Stimulated activated naive CD4-positive, alpha-beta T cell (primary cell): Measurements from ENCODE around the gene DNAJC1.
"Not testable (repeated sequence)": the region's sequence is repeated elsewhere in the genome, so short reads cannot be mapped to it uniquely, and the experiment has no call there.

Source experiments
- DNase-seq, 6 experiments: peaks; one replicate each; lab custom pipeline; 2025; lab: John Stamatoyannopoulos, UW

DNAJC1 gene

GRCh38 chr10:21825345-21825744, 178.2 kb downstream of the DNAJC1 start:
- no peak for DNase-seq

- no peak for DNase-seq
Measured at GRCh38 chr10:21824409-21824808, 179.1 kb downstream of the DNAJC1 start.

GRCh38 chr10:21823617-21824016, 179.9 kb downstream of the DNAJC1 start:
- no peak for DNase-seq

GRCh38 chr10:21822273-21822672, 181.3 kb downstream of the DNAJC1 start:
- DNase-seq: not testable (repeated sequence)

- DNase-seq: no peak
Measured at GRCh38 chr10:21820952-21821351, 182.6 kb downstream of the DNAJC1 start.

- not testable (repeated sequence) for DNase-seq
Measured at GRCh38 chr10:21818416-21818815, 185.1 kb downstream of the DNAJC1 start.

GRCh38 chr10:21814866-21815265, 188.7 kb downstream of the DNAJC1 start:
- no peak for DNase-seq

- DNase-seq: no peak
Measured at GRCh38 chr10:21813946-21814345, 189.6 kb downstream of the DNAJC1 start.

GRCh38 chr10:21811245-21811585, 192.3 kb downstream of the DNAJC1 start:
- no peak for DNase-seq

GRCh38 chr10:21810582-21811244, 192.8 kb downstream of the DNAJC1 start:
- DNase-seq: no peak

GRCh38 chr10:21808550-21808949, 195.0 kb downstream of the DNAJC1 start:
- DNase-seq: no peak

GRCh38 chr10:21807180-21807579, 196.3 kb downstream of the DNAJC1 start:
- no peak for DNase-seq

GRCh38 chr10:21803374-21803773, 200.2 kb downstream of the DNAJC1 start:
- no peak for DNase-seq

GRCh38 chr10:21801609-21802008, 201.9 kb downstream of the DNAJC1 start:
- DNase-seq: no peak

- peak in 3 of 6 experiments; percentile 35 to 54 (median 47) for DNase-seq
Measured at GRCh38 chr10:21797984-21798765, 205.4 kb downstream of the DNAJC1 start.

- DNase-seq: no peak
Measured at GRCh38 chr10:21797533-21797932, 206.0 kb downstream of the DNAJC1 start.

GRCh38 chr10:21791276-21791675, 212.3 kb downstream of the DNAJC1 start:
- DNase-seq: no peak

- DNase-seq: no peak
Measured at GRCh38 chr10:21776883-21777282, 226.6 kb downstream of the DNAJC1 start.

GRCh38 chr10:21771219-21771618, 232.3 kb downstream of the DNAJC1 start:
- DNase-seq: peak in 2 of 6 experiments; percentile 36 to 42

GRCh38 chr10:21769041-21769440, 234.5 kb downstream of the DNAJC1 start:
- no peak for DNase-seq

GRCh38 chr10:21764466-21765189, 238.9 kb downstream of the DNAJC1 start:
- DNase-seq: peak in 5 of 6 experiments; percentile 10 to 77 (median 71)

GRCh38 chr10:21760332-21760731, 243.2 kb downstream of the DNAJC1 start:
- no peak for DNase-seq

GRCh38 chr10:21759232-21759631, 244.3 kb downstream of the DNAJC1 start:
- DNase-seq: no peak
